DOHH2 (cell line): ENCODE data around the gene SORBS2.

Experiments
- H3F3A ChIP-seq: fragments of 200-600 bp; sonication (generic), shearing (Covaris generic); 2 replicates; pipeline ENCODE4 v1.6.0; 2016; ENCODE audit warnings: antibody characterized with exemption, mild to moderate bottlenecking; ENCODE audit not compliant: control insufficient read depth, insufficient read depth
- H3K27ac ChIP-seq: fragments of 200-600 bp; sonication (generic); 2 replicates; pipeline ENCODE4 v1.5.1; 2014; ENCODE audit warnings: low read depth, mild to moderate bottlenecking, low read length, moderate library complexity
- H3K27me3 ChIP-seq: fragments of 200-600 bp; sonication (generic); 2 replicates; pipeline ENCODE4 v1.6.1; 2014; ENCODE audit warnings: mild to moderate bottlenecking, low read length, mixed read lengths; ENCODE audit not compliant: control insufficient read depth
- H3K36me3 ChIP-seq: fragments of 200-600 bp; sonication (generic); 2 replicates; pipeline ENCODE4 v1.6.1; 2014; ENCODE audit warnings: mild to moderate bottlenecking, low read length, moderate library complexity, mixed read lengths; ENCODE audit not compliant: control insufficient read depth
- H3K4me1 ChIP-seq: fragments of 200-600 bp; sonication (generic); 2 replicates; pipeline ENCODE4 v1.6.1; 2014; ENCODE audit warnings: mild to moderate bottlenecking, low read length, mixed read lengths; ENCODE audit not compliant: control insufficient read depth
- H3K4me2 ChIP-seq: fragments of 200-600 bp; sonication (generic); 2 replicates; pipeline ENCODE4 v1.6.0; 2014; ENCODE audit warnings: mild to moderate bottlenecking, low read length, moderate library complexity
- H3K4me3 ChIP-seq: fragments of 200-600 bp; sonication (generic); 2 replicates; pipeline ENCODE4 v1.5.1; 2014; ENCODE audit warnings: mild to moderate bottlenecking, low read length, mixed read lengths
- H3K79me2 ChIP-seq: fragments of 200-600 bp; sonication (generic); 2 replicates; pipeline ENCODE4 v1.6.1; 2014; ENCODE audit warnings: mild to moderate bottlenecking, low read length, mixed read lengths; ENCODE audit not compliant: control insufficient read depth
- H3K9me2 ChIP-seq: fragments of 200-600 bp; sonication (generic); replicated peaks from 2 replicates; pipeline ENCODE4 v1.6.1; 2014; ENCODE audit warnings: mild to moderate bottlenecking, low read length, mixed read lengths; ENCODE audit not compliant: control insufficient read depth
- H3K9me3 ChIP-seq: fragments of 200-600 bp; sonication (generic); 2 replicates; pipeline ENCODE4 v1.6.1; 2014; ENCODE audit warnings: antibody characterized with exemption, low read length, mixed read lengths; ENCODE audit not compliant: control insufficient read depth, insufficient read depth
- H4K20me1 ChIP-seq: fragments of 200-600 bp; sonication (generic); 2 replicates; pipeline ENCODE4 v1.6.0; 2014; ENCODE audit warnings: low read depth, mild to moderate bottlenecking, antibody characterized with exemption, low read length, moderate library complexity; ENCODE audit not compliant: control insufficient read depth, insufficient read depth
- CTCF ChIP-seq: fragments of 200-600 bp; sonication (generic); IDR thresholded peaks from one replicate; pipeline ENCODE4 v1.5.1; 2014; ENCODE audit warnings: antibody characterized with exemption, mild to moderate bottlenecking, low read depth, low read length; ENCODE audit not compliant: poor library complexity, severe bottlenecking
- EZH2phosphoT487 ChIP-seq: fragments of 200-600 bp; sonication (generic); IDR thresholded peaks from 2 replicates; pipeline ENCODE4 v1.6.1; 2017; ENCODE audit warnings: borderline replicate concordance, mild to moderate bottlenecking, antibody characterized with exemption, low read length, moderate library complexity, mixed read lengths

SORBS2 gene

GRCh38 chr4:185578284-185578683 lies 233.7 kb downstream of the SORBS2 start:
- H4K20me1 ChIP-seq: no peaks in the 10 kb centered on the region
- H3F3A ChIP-seq: no peaks in the 10 kb centered on the region
- no peak overlapping the region for H3K27ac ChIP-seq
- H3K4me1 ChIP-seq: no peaks in the 10 kb centered on the region
- no peak overlapping the region for H3K4me2 ChIP-seq
- no peaks in the 10 kb centered on the region for H3K36me3 ChIP-seq
- no peaks in the 10 kb centered on the region for H3K79me2 ChIP-seq
- no peaks in the 10 kb centered on the region for H3K9me2 ChIP-seq
- no peak for TF ChIP-seq CTCF
- no peak for TF ChIP-seq EZH2phosphoT487
- no peaks in the 10 kb centered on the region for H3K9me3 ChIP-seq
- no peak overlapping the region for H3K4me3 ChIP-seq
- no peaks in the 10 kb centered on the region for H3K27me3 ChIP-seq

GRCh38 chr4:185576962-185577950 lies 234.7 kb downstream of the SORBS2 start:
- Histone ChIP-seq H3K27me3 (no peaks in the 10 kb centered on the region), H3K36me3 (no peaks in the 10 kb centered on the region), H3K9me2 (no peaks in the 10 kb centered on the region), H3K79me2 (no peaks in the 10 kb centered on the region), H3K27ac (no peak overlapping the region), H4K20me1 (no peaks in the 10 kb centered on the region), H3K9me3 (no peaks in the 10 kb centered on the region), H3F3A (no peaks in the 10 kb centered on the region), H3K4me1 (no peaks in the 10 kb centered on the region), H3K4me3 (no peak overlapping the region), H3K4me2 (no peak overlapping the region)
- no peak for TF ChIP-seq EZH2phosphoT487
- no peak for TF ChIP-seq CTCF

- Histone ChIP-seq H3K27ac (no peak overlapping the region), H3K4me1 (no peaks in the 10 kb centered on the region), H3K27me3 (no peaks in the 10 kb centered on the region), H3K9me3 (no peaks in the 10 kb centered on the region), H3K9me2 (no peaks in the 10 kb centered on the region), H3K79me2 (no peaks in the 10 kb centered on the region), H3K36me3 (no peaks in the 10 kb centered on the region), H3K4me2 (no peak overlapping the region), H4K20me1 (no peaks in the 10 kb centered on the region), H3K4me3 (no peak overlapping the region), H3F3A (no peaks in the 10 kb centered on the region)
- no peak for TF ChIP-seq EZH2phosphoT487
- TF ChIP-seq CTCF: no peak
Observed at GRCh38 chr4:185576314-185576961, 235.6 kb downstream of the SORBS2 start.
